Mesenteric fat pad (tissue), 1 donor: ENCODE results near the gene ZFYVE28. TPM values are rescaled to one million over a fixed set of nuclear protein-coding genes. Genes with fewer than 3 reads are reported as not detected.
"Not testable (repeated sequence)": the region's sequence is repeated elsewhere in the genome, so short reads cannot be mapped to it uniquely, and the experiment has no call there.

Experiments
- DNase-seq: peaks from one replicate; pipeline ENCODE4 v3.0.0-alpha.2; 2020; ENCODE audit warnings: low spot score
- total RNA-seq: library from RNA; stranded (reverse); fragmentation: NEBNext Ultra II Directional; extraction: Animal tissue kit (Norgen Biotek cat#: 25700); gene quantifications from one replicate; pipeline ENCODE4 v1.2.1, GENCODE V29; 2021
- donor health status: DM: yes; HTN: yes; CAD: no.

ZFYVE28 gene
- total RNA-seq, 1 donor from 2014 or later = 12.9 TPM

- DNase-seq = no peak
Observed at GRCh38 chr4:2275546-2276251, 142.7 kb downstream of the ZFYVE28 start.

GRCh38 chr4:2275044-2275397 is 143.4 kb downstream of the ZFYVE28 start:
- not testable (repeated sequence) for DNase-seq

GRCh38 chr4:2274320-2275043 is 144.0 kb downstream of the ZFYVE28 start:
- no peak for DNase-seq

GRCh38 chr4:2273657-2274319 is 144.7 kb downstream of the ZFYVE28 start:
- no peak for DNase-seq

GRCh38 chr4:2273221-2273620 is 145.2 kb downstream of the ZFYVE28 start:
- DNase-seq = no peak

- DNase-seq = no peak
Observed at GRCh38 chr4:2272828-2273120, 145.7 kb downstream of the ZFYVE28 start.

- DNase-seq = no peak
Observed at GRCh38 chr4:2272026-2272827, 146.2 kb downstream of the ZFYVE28 start.

GRCh38 chr4:2271279-2272025 is 147.0 kb downstream of the ZFYVE28 start:
- DNase-seq = no peak

- DNase-seq = no peak
Observed at GRCh38 chr4:2270341-2271165, 147.9 kb downstream of the ZFYVE28 start.

GRCh38 chr4:2269618-2270163 is 148.8 kb downstream of the ZFYVE28 start:
- DNase-seq = no peak

- no peak for DNase-seq
Observed at GRCh38 chr4:2269206-2269531, 149.3 kb downstream of the ZFYVE28 start.

- no peak for DNase-seq
Observed at GRCh38 chr4:2268357-2269205, 149.9 kb downstream of the ZFYVE28 start.

GRCh38 chr4:2267841-2268240 is 150.6 kb downstream of the ZFYVE28 start:
- DNase-seq = no peak

- DNase-seq = no peak
Observed at GRCh38 chr4:2267320-2267811, 151.1 kb downstream of the ZFYVE28 start.

- no peak for DNase-seq
Observed at GRCh38 chr4:2266821-2267220, 151.6 kb downstream of the ZFYVE28 start.

GRCh38 chr4:2266181-2266580 is 152.3 kb downstream of the ZFYVE28 start:
- no peak for DNase-seq

GRCh38 chr4:2265113-2266110 is 153.0 kb downstream of the ZFYVE28 start:
- no peak for DNase-seq
